ENCODE measurements around the gene VPS8. TPM values are rescaled to one million over a fixed set of nuclear protein-coding genes. Genes with fewer than 3 reads are reported as not detected.

Gene VPS8
- total and polyA plus RNA-seq, 2 of the 8 experiments (the other 6 are each of a cell fraction or from before 2014, with no cell fraction given) = 13.0 to 41.0 TPM

DNA sequence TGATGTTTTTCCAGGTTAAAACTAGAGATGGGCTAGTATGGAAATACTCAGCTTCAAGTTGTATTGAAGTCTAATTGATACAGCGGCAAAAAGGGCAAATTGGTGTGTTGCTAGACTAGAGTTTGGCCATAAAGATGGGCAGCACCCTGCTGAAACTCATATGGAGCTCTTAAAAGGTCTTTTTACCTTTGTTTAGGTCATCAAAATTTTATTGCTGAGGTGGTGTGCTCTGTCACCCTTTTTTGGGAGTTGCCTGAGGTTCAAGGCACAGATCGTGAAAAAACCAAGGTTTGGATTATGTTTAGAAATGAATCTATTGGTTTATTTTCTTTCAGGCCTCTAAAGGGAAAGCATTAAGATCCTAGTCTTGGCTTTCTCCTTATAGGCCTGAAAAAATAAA, 38.2 kb downstream of the VPS8 start (continued):
- TF ChIP-seq FOSL1 (IDR thresholded peaks at IDR 0.05; ENCODE audit: insufficient read depth, low read depth, low read length) = no peak
- TF ChIP-seq RBBP5 (IDR thresholded peaks at IDR 0.05; ENCODE audit: borderline replicate concordance, low read depth, low read length) = no peak
- no peak for TF ChIP-seq CREB1 (IDR thresholded peaks at IDR 0.05)
- no peak for TF ChIP-seq TAF7 (optimal IDR thresholded peaks at IDR 0.05; ENCODE audit: borderline replicate concordance, low read depth, low read length)
- TF ChIP-seq GTF2F1 (IDR thresholded peaks at IDR 0.05; ENCODE audit: borderline replicate concordance, low read depth, low read length) = no peak
- TF ChIP-seq SP1 (IDR thresholded peaks at IDR 0.05; ENCODE audit: low read depth, low read length) = no peak
